Upper lobe of right lung (tissue), 1 donor: ENCODE measurements around the gene RPS6KA2. TPM values are rescaled to one million over a fixed set of nuclear protein-coding genes. Genes with fewer than 3 reads are reported as not detected.

Source experiments
- ATAC-seq: fragments of 200-7000 bp; cut with Tn5 transposase; one replicate; pipeline ENCODE4 v1.9.1; 2020; ENCODE audit warnings: mild to moderate bottlenecking, moderate library complexity
- DNase-seq: peaks from one replicate; pipeline ENCODE4 v3.0.0-alpha.2; 2020
- H3K27ac ChIP-seq: fragments of 200-600 bp; one replicate; pipeline ENCODE4 v1.8.0; 2022
- H3K27me3 ChIP-seq: fragments of 200-600 bp; one replicate; pipeline ENCODE4 v1.8.0; 2022; ENCODE audit warnings: mild to moderate bottlenecking
- H3K36me3 ChIP-seq: fragments of 200-600 bp; one replicate; pipeline ENCODE4 v1.8.0; 2022
- H3K4me1 ChIP-seq: fragments of 200-600 bp; one replicate; pipeline ENCODE4 v1.8.0; 2022
- H3K4me3 ChIP-seq: fragments of 200-600 bp; one replicate; pipeline ENCODE4 v1.8.0; 2022; ENCODE audit warnings: mild to moderate bottlenecking
- H3K9me3 ChIP-seq: fragments of 200-600 bp; one replicate; pipeline ENCODE4 v1.8.0; 2022
- intact Hi-C: fragments of 100-400 bp; cut with DNase I; formaldehyde crosslinking; loops from one replicate; pipeline ENCODE4 v1.11.0; 2022
- total RNA-seq: library from RNA; stranded (reverse); fragmentation: NEBNext Ultra II Directional; extraction: Animal tissue kit (Norgen Biotek cat#: 25700); gene quantifications from one replicate; pipeline ENCODE4 v1.2.1, GENCODE V29; 2021
- TF ChIP-seq, protein P1 (sequence below): fragments of 200-600 bp; IDR thresholded peaks from one replicate; pipeline ENCODE4 v1.8.0; 2022; ENCODE audit warnings: antibody characterized with exemption
- donor health status: DM: no; HTN: yes; CAD: no; lungs with severe emphysema.

RPS6KA2 gene
- total RNA-seq, 1 donor from 2014 or later, result 136 TPM

DNA sequence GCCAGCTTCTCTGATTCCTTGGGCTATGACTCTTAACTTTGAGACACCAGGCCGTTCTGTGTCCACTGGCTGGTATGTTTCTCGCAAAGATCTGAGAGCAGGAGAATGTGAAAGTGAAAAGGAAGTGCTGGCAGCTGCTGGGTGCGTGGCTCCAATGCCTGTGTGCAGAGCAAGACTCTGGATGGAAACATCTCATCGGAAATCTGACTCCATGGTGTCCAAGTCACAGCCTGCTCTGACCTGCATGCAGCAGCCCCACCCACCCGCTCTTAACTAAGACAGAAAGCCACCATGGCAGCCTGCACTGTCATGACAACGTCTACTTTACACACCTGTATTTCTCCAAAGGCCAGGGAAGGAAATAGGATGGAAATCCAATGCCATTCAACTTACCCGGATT, 178.0 kb downstream of the RPS6KA2 start:
- DNase-seq (no peak), ATAC-seq (no peak)
- Histone ChIP-seq H3K4me1 (no peaks in the 10 kb centered on the region), H3K27me3 (no peaks in the 10 kb centered on the region), H3K27ac (no peak overlapping the region), H3K36me3 (peaks cover 30% of the 10 kb centered on the region), H3K9me3 (no peaks in the 10 kb centered on the region), H3K4me3 (no peak overlapping the region)
- TF ChIP-seq, protein P1, sequence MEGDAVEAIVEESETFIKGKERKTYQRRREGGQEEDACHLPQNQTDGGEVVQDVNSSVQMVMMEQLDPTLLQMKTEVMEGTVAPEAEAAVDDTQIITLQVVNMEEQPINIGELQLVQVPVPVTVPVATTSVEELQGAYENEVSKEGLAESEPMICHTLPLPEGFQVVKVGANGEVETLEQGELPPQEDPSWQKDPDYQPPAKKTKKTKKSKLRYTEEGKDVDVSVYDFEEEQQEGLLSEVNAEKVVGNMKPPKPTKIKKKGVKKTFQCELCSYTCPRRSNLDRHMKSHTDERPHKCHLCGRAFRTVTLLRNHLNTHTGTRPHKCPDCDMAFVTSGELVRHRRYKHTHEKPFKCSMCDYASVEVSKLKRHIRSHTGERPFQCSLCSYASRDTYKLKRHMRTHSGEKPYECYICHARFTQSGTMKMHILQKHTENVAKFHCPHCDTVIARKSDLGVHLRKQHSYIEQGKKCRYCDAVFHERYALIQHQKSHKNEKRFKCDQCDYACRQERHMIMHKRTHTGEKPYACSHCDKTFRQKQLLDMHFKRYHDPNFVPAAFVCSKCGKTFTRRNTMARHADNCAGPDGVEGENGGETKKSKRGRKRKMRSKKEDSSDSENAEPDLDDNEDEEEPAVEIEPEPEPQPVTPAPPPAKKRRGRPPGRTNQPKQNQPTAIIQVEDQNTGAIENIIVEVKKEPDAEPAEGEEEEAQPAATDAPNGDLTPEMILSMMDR, result no peak
- intact Hi-C loops, result no loop called here

DNA sequence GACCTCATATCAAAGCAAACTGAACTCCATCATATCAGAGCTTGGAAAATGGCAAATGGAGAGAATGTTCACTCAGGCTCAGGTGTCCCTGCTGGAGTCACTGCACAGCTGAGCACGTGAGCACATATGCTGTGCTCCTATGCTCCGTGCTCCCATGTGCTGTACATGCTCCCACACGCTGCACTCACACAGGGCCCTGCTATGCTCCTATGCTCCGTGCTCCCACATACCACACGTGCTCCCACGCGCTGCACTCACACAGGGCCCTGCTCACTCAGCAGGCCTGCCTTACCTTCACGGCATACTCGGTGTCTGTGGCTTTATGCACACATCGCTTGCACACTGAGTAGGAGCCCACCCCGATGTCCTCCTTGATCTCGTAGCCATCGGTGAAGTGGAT, 178.6 kb downstream of the RPS6KA2 start:
- no peak for DNase-seq
- no peak overlapping the region for H3K4me3 ChIP-seq
- no peak overlapping the region for H3K27ac ChIP-seq
- no peaks in the 10 kb centered on the region for H3K4me1 ChIP-seq
- peaks cover 33% of the 10 kb centered on the region for H3K36me3 ChIP-seq
- H3K27me3 ChIP-seq, result no peaks in the 10 kb centered on the region
- H3K9me3 ChIP-seq, result no peaks in the 10 kb centered on the region
- intact Hi-C loops, result no loop called here
- TF ChIP-seq, protein P1, result no peak
- peak; percentile 40 for ATAC-seq

DNA sequence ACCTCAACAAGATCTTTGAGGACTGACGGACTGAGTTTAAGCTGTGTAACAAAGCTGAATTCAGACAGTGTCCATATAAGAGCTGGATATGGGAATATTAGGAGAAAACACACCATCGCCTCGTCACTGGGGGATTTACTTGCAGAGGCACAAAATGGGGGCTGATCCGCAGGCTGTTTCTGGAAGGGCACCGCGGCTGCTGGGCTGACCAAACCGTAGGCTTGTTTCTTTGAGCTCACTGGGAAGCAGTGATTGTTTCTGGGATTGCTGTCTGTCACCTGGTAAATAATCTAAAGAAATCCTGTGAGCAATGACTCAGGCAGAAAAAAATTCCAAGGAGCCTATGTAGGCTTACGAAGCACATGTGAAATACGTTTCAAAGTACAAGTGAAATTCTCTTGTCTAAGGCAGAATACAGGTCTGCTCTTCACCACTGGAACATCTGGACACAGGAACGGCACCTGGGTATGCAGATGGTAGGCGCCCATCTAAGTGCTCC, 180.4 kb downstream of the RPS6KA2 start:
- Histone ChIP-seq H3K4me1 (no peaks in the 10 kb centered on the region), H3K27ac (no peak overlapping the region), H3K27me3 (no peaks in the 10 kb centered on the region), H3K36me3 (peaks cover 50% of the 10 kb centered on the region), H3K9me3 (no peaks in the 10 kb centered on the region), H3K4me3 (no peak overlapping the region)
- TF ChIP-seq, protein P1, result no peak
- ATAC-seq (no peak), DNase-seq (no peak)
- intact Hi-C loops, result no loop called here

DNA sequence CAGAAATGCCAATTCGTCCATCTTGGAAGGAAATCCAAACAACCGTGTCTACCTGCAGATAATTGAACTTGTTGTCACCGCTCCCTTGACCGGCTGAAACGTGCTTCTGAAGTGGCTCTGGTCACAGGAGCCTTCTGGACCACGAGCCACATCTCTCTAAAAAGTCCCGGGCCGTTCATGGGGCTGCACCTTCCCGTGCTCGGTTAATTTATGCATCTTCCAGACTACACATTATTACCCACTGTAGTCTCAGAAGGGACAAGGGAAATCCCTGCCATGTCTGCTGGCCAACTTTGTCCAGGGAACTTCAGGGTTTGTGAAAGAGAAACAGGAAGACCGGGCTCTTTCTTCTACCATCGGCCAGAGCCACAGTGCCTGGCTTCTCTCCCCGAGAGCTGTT, 180.9 kb downstream of the RPS6KA2 start:
- Histone ChIP-seq H3K9me3 (no peaks in the 10 kb centered on the region), H3K4me1 (no peaks in the 10 kb centered on the region), H3K27me3 (no peaks in the 10 kb centered on the region), H3K4me3 (no peak overlapping the region), H3K36me3 (peaks cover 55% of the 10 kb centered on the region), H3K27ac (no peak overlapping the region)
- TF ChIP-seq, protein P1, result no peak
- intact Hi-C loops, result no loop called here
- DNase-seq (no peak), ATAC-seq (no peak)

DNA sequence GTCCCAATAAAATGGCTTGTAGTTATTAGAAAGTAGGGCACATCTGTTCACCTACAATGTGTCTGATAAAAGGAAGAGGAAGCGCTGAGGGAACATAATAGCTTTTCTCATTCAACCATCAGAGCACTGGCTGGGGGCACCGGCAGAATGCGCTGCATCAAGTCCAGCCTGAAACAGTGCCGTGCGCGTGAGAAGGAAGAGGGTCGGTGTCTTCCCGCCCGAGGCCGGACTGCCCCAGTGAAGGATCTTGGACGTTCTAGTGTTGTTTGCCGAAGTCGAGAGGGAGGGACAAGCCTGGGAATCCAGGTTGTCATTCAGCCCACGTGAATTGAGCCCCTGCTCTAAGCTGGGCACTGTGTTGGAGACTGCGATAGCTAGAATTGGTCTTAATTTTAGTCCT, 182.6 kb downstream of the RPS6KA2 start:
- ATAC-seq (no peak), DNase-seq (no peak)
- Histone ChIP-seq H3K27ac (no peak overlapping the region), H3K27me3 (no peaks in the 10 kb centered on the region), H3K9me3 (no peaks in the 10 kb centered on the region), H3K4me1 (no peaks in the 10 kb centered on the region), H3K36me3 (peaks cover 64% of the 10 kb centered on the region), H3K4me3 (no peak overlapping the region)
- TF ChIP-seq, protein P1, result no peak
- intact Hi-C loops, result no loop called here

DNA sequence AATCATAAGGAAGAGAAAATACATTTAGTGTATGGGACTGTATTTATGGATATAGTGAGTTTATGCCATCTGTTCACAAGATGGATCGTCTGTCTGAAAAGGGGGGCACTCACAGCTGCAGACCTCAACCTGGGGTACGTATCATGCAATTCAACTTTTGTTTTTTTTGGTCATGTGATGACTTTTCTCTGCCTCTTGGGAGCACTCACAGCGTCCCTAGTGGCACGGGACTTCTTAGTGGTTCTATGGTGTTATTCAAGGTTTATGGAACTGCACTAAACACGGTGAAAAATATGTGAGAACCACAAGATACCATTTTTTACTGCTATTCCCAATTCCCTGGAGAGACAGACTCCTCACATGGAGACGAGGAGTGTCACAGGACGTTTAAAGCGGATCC, 183.9 kb downstream of the RPS6KA2 start:
- H3K9me3 ChIP-seq, result no peaks in the 10 kb centered on the region
- TF ChIP-seq, protein P1, result no peak

More for the DNA sequence above, 183.9 kb downstream of the RPS6KA2 start:
- ATAC-seq (no peak), DNase-seq (no peak)
- H3K36me3 ChIP-seq, result peaks cover 64% of the 10 kb centered on the region
- H3K27ac ChIP-seq, result no peak overlapping the region
- no peak overlapping the region for H3K4me3 ChIP-seq
- H3K27me3 ChIP-seq, result no peaks in the 10 kb centered on the region
- intact Hi-C loops, result no loop called here
- H3K4me1 ChIP-seq, result no peaks in the 10 kb centered on the region
